Activated effector memory CD4-positive, alpha-beta T cell treated with Interleukin-2 at 50 U/mL for 16 hours (primary cell): ENCODE data around the gene GTPBP10.

Experiments used
- DNase-seq: peaks from one replicate; pipeline ENCODE4 v3.0.0-alpha.2; 2020

GTPBP10 gene

GRCh38 chr7:90383861-90384260 lies 37.3 kb downstream of the GTPBP10 start:
- no peak for DNase-seq

GRCh38 chr7:90384433-90384832 lies 37.9 kb downstream of the GTPBP10 start:
- DNase-seq = no peak

- DNase-seq = no peak
These were observed 41.1 kb downstream of the GTPBP10 start for GRCh38 chr7:90387470-90388240.

GRCh38 chr7:90390926-90391325 lies 44.4 kb downstream of the GTPBP10 start:
- no peak for DNase-seq

- DNase-seq = no peak
These were observed 45.0 kb downstream of the GTPBP10 start for GRCh38 chr7:90391488-90391887.

- DNase-seq = no peak
These were observed 49.9 kb downstream of the GTPBP10 start for GRCh38 chr7:90396420-90396819.

GRCh38 chr7:90401989-90402388 lies 55.5 kb downstream of the GTPBP10 start:
- no peak for DNase-seq

GRCh38 chr7:90402785-90403173 lies 56.3 kb downstream of the GTPBP10 start:
- DNase-seq = no peak

- peak; percentile 47 for DNase-seq
These were observed 56.9 kb downstream of the GTPBP10 start, which contains the start of gene CLDN12 for GRCh38 chr7:90403174-90404113. Gene CLDN12 (plus strand): TSS chr7:90403461. CDS start chr7:90412677, 9,216 bp downstream.

- DNase-seq = no peak
These were observed 58.3 kb downstream of the GTPBP10 start for GRCh38 chr7:90404777-90405176.

GRCh38 chr7:90407484-90407821 lies 60.9 kb downstream of the GTPBP10 start:
- no peak for DNase-seq

GRCh38 chr7:90408142-90408541 lies 61.6 kb downstream of the GTPBP10 start:
- DNase-seq = no peak

GRCh38 chr7:90409667-90410066 lies 63.2 kb downstream of the GTPBP10 start:
- no peak for DNase-seq

GRCh38 chr7:90411510-90411909 lies 65.0 kb downstream of the GTPBP10 start:
- no peak for DNase-seq

- no peak for DNase-seq
These were observed 66.1 kb downstream of the GTPBP10 start for GRCh38 chr7:90412458-90413184.

GRCh38 chr7:90413185-90413528 lies 66.6 kb downstream of the GTPBP10 start:
- no peak for DNase-seq

- DNase-seq = no peak
These were observed 75.1 kb downstream of the GTPBP10 start for GRCh38 chr7:90421651-90422050.

GRCh38 chr7:90424720-90425119 lies 78.2 kb downstream of the GTPBP10 start:
- DNase-seq = no peak

GRCh38 chr7:90425376-90425775 lies 78.9 kb downstream of the GTPBP10 start:
- no peak for DNase-seq

GRCh38 chr7:90430614-90431460 lies 84.3 kb downstream of the GTPBP10 start:
- DNase-seq = no peak

GRCh38 chr7:90432752-90433151 lies 86.2 kb downstream of the GTPBP10 start:
- no peak for DNase-seq

GRCh38 chr7:90433221-90433620 lies 86.7 kb downstream of the GTPBP10 start:
- DNase-seq = no peak
